HG02970 (cell line): Measurements from ENCODE around the gene TAAR2.
"Not testable (repeated sequence)": the region's sequence is repeated elsewhere in the genome, so short reads cannot be mapped to it uniquely, and the experiment has no call there.

Experiments
- ATAC-seq: cut with Tn5 transposase; IDR thresholded peaks from one replicate; pipeline ENCODE4 v1.9.1; 2021; ENCODE audit warnings: mild to moderate bottlenecking, moderate library complexity, moderate number of reproducible peaks; ENCODE audit not compliant: unreplicated experiment, low FRiP score

TAAR2 gene

GRCh38 chr6:132614554-132614953, 9.5 kb downstream of the TAAR2 start:
- ATAC-seq: no peak

GRCh38 chr6:132612449-132613108, 11.5 kb downstream of the TAAR2 start:
- ATAC-seq: no peak

DNA sequence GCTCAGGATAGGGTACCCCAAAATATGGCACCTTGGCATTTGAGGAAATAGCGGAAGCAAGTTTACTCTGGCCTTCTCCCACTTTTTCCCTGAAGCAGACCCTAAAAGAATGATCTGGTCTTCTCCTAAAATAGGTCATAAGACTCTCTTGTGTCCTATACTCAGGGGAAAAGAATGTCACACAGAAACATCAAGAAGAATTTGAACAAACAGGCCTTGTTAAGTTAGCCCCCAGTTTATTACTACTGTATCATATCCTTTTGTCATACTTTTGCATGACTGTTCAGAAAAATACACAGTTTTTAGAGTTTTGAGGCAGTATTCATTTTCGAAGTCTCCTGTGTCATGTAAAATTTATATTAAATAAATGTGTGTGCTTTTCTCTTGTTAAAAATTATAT, 12.5 kb downstream of the TAAR2 start:
- ATAC-seq: no peak

- peak; percentile 74 for ATAC-seq
Measured at GRCh38 chr6:132607544-132608233, 16.4 kb downstream of the TAAR2 start.

GRCh38 chr6:132604635-132605152, 19.4 kb downstream of the TAAR2 start:
- ATAC-seq: no peak

DNA sequence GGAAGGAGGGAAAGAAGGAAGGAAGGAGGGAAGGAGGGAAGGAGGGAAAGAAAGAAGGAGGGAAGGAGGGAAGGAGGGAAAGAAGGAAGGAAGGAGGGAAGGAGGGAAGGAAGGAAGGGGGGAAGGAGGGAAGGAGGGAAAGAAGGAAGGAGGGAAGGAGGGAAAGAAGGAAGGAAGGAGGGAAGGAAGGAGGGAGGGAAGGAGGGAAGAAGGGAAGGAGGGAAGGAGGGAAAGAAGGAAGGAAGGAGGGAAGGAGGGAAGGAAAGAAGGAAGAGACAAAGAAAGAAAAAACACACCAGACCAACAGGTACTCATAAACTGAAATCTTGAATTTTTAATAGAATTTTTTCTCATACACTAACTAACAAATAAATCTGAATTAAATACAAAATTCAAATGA, 23.2 kb downstream of the TAAR2 start:
- ATAC-seq: not testable (repeated sequence)

- ATAC-seq: no peak
Measured at GRCh38 chr6:132598473-132598872, 25.6 kb downstream of the TAAR2 start.

GRCh38 chr6:132596201-132596600, 27.9 kb downstream of the TAAR2 start:
- ATAC-seq: no peak

DNA sequence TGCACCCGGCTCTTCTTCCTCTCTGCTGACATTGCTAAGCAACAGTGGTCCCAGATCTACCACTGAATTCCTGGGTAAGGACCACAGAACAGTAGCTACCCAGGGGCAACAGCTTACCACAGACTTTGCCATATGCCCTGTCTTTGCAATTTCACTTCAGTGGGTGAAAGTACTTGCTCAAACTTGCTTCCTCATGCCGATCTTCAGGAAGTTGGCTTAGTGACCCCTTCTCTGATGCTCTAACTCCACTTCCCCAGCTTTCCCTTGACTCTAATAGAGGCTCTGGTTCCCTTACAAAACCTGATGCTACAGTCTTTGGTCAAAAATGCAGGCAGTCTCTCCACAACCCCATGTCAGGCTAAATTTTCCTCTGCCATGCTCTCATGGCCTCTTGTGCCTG, 31.2 kb downstream of the TAAR2 start:
- no peak for ATAC-seq

- ATAC-seq: no peak
Measured at GRCh38 chr6:132590362-132590761, 33.7 kb downstream of the TAAR2 start.

- no peak for ATAC-seq
Measured at GRCh38 chr6:132589454-132589853, 34.6 kb downstream of the TAAR2 start, which contains the start of gene TAAR5. TSS of gene TAAR5 (minus strand) at chr6:132589741. CDS start at chr6:132589686, 55 bp downstream.

- no peak for ATAC-seq
Measured at GRCh38 chr6:132587424-132587823, 36.7 kb downstream of the TAAR2 start.

DNA sequence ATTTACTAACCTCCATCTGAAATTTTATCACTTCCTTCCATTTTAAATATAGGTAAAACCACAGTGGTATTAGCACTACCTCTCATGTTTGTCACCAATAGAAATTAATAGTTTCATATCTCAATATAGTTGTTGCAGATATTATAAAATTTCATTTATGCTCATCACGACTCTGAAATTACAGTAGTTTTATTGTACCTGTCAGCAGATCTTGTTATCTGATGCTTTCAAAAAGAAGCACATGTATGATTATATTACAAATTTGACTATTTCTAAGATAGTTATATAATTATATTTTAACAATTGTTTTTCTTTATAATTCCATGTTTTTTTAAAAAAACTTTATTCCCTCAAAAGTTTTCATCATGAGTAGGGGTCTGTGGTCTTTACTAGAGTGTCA, 39.4 kb downstream of the TAAR2 start:
- ATAC-seq: no peak

DNA sequence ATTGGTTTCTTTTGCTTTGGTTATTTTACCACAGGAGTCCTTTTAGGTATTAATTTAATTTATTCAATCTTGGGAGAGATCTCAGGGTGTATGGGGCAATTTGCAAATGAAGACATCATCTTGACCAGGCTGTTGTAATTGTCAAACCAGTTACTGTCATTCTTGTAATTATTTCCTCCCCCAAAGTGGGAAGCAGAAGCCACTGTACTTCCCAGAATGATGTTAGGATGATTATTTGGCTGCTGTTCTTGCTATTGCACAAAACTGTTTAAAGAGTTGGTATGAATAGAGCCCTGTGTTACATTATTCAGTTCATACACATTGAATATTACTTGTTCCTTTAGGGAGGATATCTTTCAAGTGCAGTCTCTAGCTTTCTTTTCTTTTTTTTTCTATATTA, 52.3 kb downstream of the TAAR2 start:
- ATAC-seq: no peak

DNA sequence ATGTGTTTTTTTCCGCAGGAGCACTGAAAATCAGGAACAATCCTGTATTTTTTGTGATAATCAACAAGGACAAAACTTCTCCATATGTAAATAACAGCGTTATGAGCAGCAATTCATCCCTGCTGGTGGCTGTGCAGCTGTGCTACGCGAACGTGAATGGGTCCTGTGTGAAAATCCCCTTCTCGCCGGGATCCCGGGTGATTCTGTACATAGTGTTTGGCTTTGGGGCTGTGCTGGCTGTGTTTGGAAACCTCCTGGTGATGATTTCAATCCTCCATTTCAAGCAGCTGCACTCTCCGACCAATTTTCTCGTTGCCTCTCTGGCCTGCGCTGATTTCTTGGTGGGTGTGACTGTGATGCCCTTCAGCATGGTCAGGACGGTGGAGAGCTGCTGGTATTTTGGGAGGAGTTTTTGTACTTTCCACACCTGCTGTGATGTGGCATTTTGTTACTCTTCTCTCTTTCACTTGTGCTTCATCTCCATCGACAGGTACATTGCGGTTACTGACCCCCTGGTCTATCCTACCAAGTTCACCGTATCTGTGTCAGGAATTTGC, 53.8 kb downstream of the TAAR2 start, which contains the start of gene TAAR6:
Gene TAAR6, plus strand, starts transcription at position 102 of the 557 bp plus-strand sequence. Its CDS starts 0 bp downstream, at position 102.
- no peak for ATAC-seq

- no peak for ATAC-seq
Measured at GRCh38 chr6:132569170-132569569, 54.9 kb downstream of the TAAR2 start.

GRCh38 chr6:132568611-132569010, 55.5 kb downstream of the TAAR2 start:
- no peak for ATAC-seq

DNA sequence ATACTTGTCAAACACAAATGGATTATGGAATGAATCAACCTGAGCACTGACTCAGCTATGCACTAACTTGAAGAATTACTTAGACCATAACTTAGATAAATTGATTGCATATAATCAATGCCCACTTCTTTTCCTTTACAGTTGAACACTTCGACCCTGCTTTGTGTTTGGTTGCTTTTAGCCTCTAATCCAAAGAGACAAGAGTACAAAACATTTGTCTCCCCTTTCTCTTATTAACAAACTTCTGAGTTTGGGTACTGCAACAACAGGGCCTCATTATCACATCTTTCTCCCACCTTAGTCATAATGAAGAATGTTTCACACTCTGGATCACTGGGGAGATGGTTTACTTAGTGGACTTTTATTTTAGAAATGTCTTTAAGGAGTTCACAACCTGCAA, 56.5 kb downstream of the TAAR2 start:
- no peak for ATAC-seq
